ENCODE measurements around the gene LRRC25. TPM values are rescaled to one million over a fixed set of nuclear protein-coding genes. Genes with fewer than 3 reads are reported as not detected.

The LRRC25 gene
- total RNA-seq, 1 experiment from 2014 or later: not detected

GRCh38 chr19:18427080-18427742 lies 29.8 kb upstream of the LRRC25 start:
- H3K36me3 Mint-ChIP-seq (ENCODE audit: insufficient read depth in 1 of 3, low read depth in 3 of 3): 0 out of 7 replicates have a peak, but pooled peaks cover 0 to 5% (median 0%) of the 10 kb centered on the region in 3 experiments
- Histone ChIP-seq H4K5ac (ENCODE audit: insufficient read length, low read depth, low read length) (no peak overlapping the region), H3K18ac (ENCODE audit: insufficient read length, low read depth, low read length) (no peak overlapping the region), H2BK12ac (ENCODE audit: insufficient read length, low read depth, low read length) (no peak overlapping the region), H4K8ac (replicated peaks; ENCODE audit: insufficient read length, low read depth, low read length) (no peak overlapping the region), H3K23ac (ENCODE audit: insufficient read length, low read depth, low read length) (no peak overlapping the region), H3K9me3 (ENCODE audit: control insufficient read depth, low read depth, low read length) (no peaks in the 10 kb centered on the region), H3K79me1 (ENCODE audit: insufficient read depth, low read depth, low read length, poor library complexity, severe bottlenecking) (no peaks in the 10 kb centered on the region), H2AK5ac (ENCODE audit: insufficient read length, low read length) (no peak overlapping the region), H2BK5ac (ENCODE audit: insufficient read length, low read length) (no peak overlapping the region), H3T11ph (ENCODE audit: low read length) (no peak overlapping the region), H2BK15ac (ENCODE audit: low read depth, low read length) (no peak overlapping the region), H2BK120ac (ENCODE audit: low read depth, low read length, poor library complexity, severe bottlenecking) (no peak overlapping the region), H4K20me1 (ENCODE audit: control insufficient read depth, insufficient read depth, insufficient read length) (no peaks in the 10 kb centered on the region), H3K27ac (ENCODE audit: insufficient read length, low read depth, low read length) (no peak overlapping the region), H3K4ac (ENCODE audit: low read depth, low read length) (no peak overlapping the region), H2AFZ (ENCODE audit: low read length) (no peak overlapping the region), H2BK20ac (ENCODE audit: low read depth, low read length, poor library complexity, severe bottlenecking) (no peak overlapping the region), H3K4me1 (ENCODE audit: insufficient read depth, low read length) (peaks cover 4% of the 10 kb centered on the region; the same call in 1 of the 2 replicates), H3K27me3 (ENCODE audit: insufficient read depth, low read length) (no peaks in the 10 kb centered on the region), H3K79me2 (ENCODE audit: insufficient read depth, low read length) (no peaks in the 10 kb centered on the region), H3K4me2 (ENCODE audit: insufficient read depth, insufficient read length, low read length) (no peak overlapping the region), H3K23me2 (ENCODE audit: insufficient read length, low read depth, low read length, poor library complexity, severe bottlenecking) (no peaks in the 10 kb centered on the region), H4K91ac (ENCODE audit: insufficient read length, low read depth, low read length) (no peak overlapping the region), H3K14ac (ENCODE audit: insufficient read depth, low read length) (no peak overlapping the region), H3K56ac (ENCODE audit: insufficient read length, low read depth, low read length) (no peak overlapping the region), H3K9ac (ENCODE audit: extremely low read depth, insufficient read length, low read length) (no peak overlapping the region)
- TF ChIP-seq CTCF (conservative IDR thresholded peaks at IDR 0.05): no peak
- H3K4me1 Mint-ChIP-seq: peaks cover 39 to 41% of the 10 kb centered on the region in 2 experiments
- no peak overlapping the region for H3K4me3 Mint-ChIP-seq
- H3K27ac Mint-ChIP-seq: no peak overlapping the region
- peaks cover 8% of the 10 kb centered on the region; the same call in 1 of the 2 replicates for H3K27me3 Mint-ChIP-seq (ENCODE audit: low read depth)
- DNase-seq: no peak
- no peaks in the 10 kb centered on the region for H3K9me3 Mint-ChIP-seq
- WGBS (ENCODE audit: extremely low coverage, insufficient read length, low lambda C conversion rate): no CpG with 5 or more reads among the region's 16 CpGs
